ENCODE data around the gene CCN5. TPM values are rescaled to one million over a fixed set of nuclear protein-coding genes. Genes with fewer than 3 reads are reported as not detected.
"Not testable (repeated sequence)": the region's sequence is repeated elsewhere in the genome, so short reads cannot be mapped to it uniquely, and the experiment has no call there.

Gene CCN5
- total RNA-seq, 2 experiments from 2014 or later, result not detected

GRCh38 chr20:44686934-44687333 is 28.2 kb upstream of the CCN5 start:
- ChIA-PET POLR2A (no interaction called here), CTCF (no interaction called here)
- H3K4me1 Mint-ChIP-seq, result no peaks in the 10 kb centered on the region
- peaks cover 11% of the 10 kb centered on the region for H3K27me3 Mint-ChIP-seq
- H3K4me3 Mint-ChIP-seq, result no peak overlapping the region
- H3K27ac Mint-ChIP-seq, result no peak overlapping the region
- H3K9me3 Mint-ChIP-seq, result no peaks in the 10 kb centered on the region
- no peak for DNase-seq
- H3K36me3 Mint-ChIP-seq (ENCODE audit: low read depth), result no peaks in the 10 kb centered on the region

- DNase-seq, result no peak
- Mint-ChIP-seq H3K27me3 (peaks cover 13% of the 10 kb centered on the region), H3K4me3 (no peak overlapping the region), H3K9me3 (no peaks in the 10 kb centered on the region), H3K27ac (no peak overlapping the region), H3K36me3 (ENCODE audit: low read depth) (no peaks in the 10 kb centered on the region), H3K4me1 (no peaks in the 10 kb centered on the region)
- ChIA-PET POLR2A (no interaction called here), CTCF (interaction anchor here (0.7 kb wide), 1 partner anchor 22 kb away, joined by 5 read pairs; no protein-coding TSS in a partner anchor)
Observed at GRCh38 chr20:44688053-44688625, 27.0 kb upstream of the CCN5 start.

- no peaks in the 10 kb centered on the region for H3K36me3 Mint-ChIP-seq (ENCODE audit: low read depth)
- no peaks in the 10 kb centered on the region for H3K9me3 Mint-ChIP-seq
- no peak overlapping the region for H3K27ac Mint-ChIP-seq
- H3K4me1 Mint-ChIP-seq, result no peaks in the 10 kb centered on the region
- ChIA-PET CTCF (no interaction called here), POLR2A (no interaction called here)
- DNase-seq, result no peak
- peaks cover 13% of the 10 kb centered on the region for H3K27me3 Mint-ChIP-seq
- no peak overlapping the region for H3K4me3 Mint-ChIP-seq
Observed at GRCh38 chr20:44689809-44690208, 25.4 kb upstream of the CCN5 start.

GRCh38 chr20:44690781-44691423 is 24.3 kb upstream of the CCN5 start:
- POLR2A ChIA-PET, result no interaction called here
- Mint-ChIP-seq H3K9me3 (no peaks in the 10 kb centered on the region), H3K27ac (no peak overlapping the region), H3K36me3 (ENCODE audit: low read depth) (no peaks in the 10 kb centered on the region), H3K4me1 (peaks cover 3% of the 10 kb centered on the region), H3K27me3 (peaks cover 13% of the 10 kb centered on the region), H3K4me3 (no peak overlapping the region)
- no peak for DNase-seq
- CTCF ChIA-PET, result no interaction called here

- Mint-ChIP-seq H3K36me3 (ENCODE audit: low read depth) (no peaks in the 10 kb centered on the region), H3K4me3 (no peak overlapping the region), H3K27me3 (peaks cover 13% of the 10 kb centered on the region), H3K4me1 (peaks cover 3% of the 10 kb centered on the region), H3K27ac (no peak overlapping the region), H3K9me3 (no peaks in the 10 kb centered on the region)
- DNase-seq, result no peak
- POLR2A ChIA-PET, result interaction anchor here (0.6 kb wide), 1 partner anchor 253 kb away, joined by 3 read pairs; no protein-coding TSS in a partner anchor
- CTCF ChIA-PET, result interaction anchor here (1.0 kb wide), 1 partner anchor 9 kb away, joined by 5 read pairs; no protein-coding TSS in a partner anchor
Observed at GRCh38 chr20:44691424-44692423, 23.4 kb upstream of the CCN5 start.

GRCh38 chr20:44692932-44693480 is 22.2 kb upstream of the CCN5 start:
- POLR2A ChIA-PET, result no interaction called here
- Mint-ChIP-seq H3K27ac (no peak overlapping the region), H3K9me3 (no peaks in the 10 kb centered on the region), H3K4me1 (peaks cover 3% of the 10 kb centered on the region), H3K4me3 (no peak overlapping the region), H3K27me3 (peaks cover 10% of the 10 kb centered on the region), H3K36me3 (ENCODE audit: low read depth) (no peaks in the 10 kb centered on the region)
- DNase-seq, result no peak
- CTCF ChIA-PET, result no interaction called here

GRCh38 chr20:44693627-44694026 is 21.5 kb upstream of the CCN5 start:
- ChIA-PET CTCF (no interaction called here), POLR2A (no interaction called here)
- Mint-ChIP-seq H3K27me3 (peaks cover 10% of the 10 kb centered on the region), H3K4me1 (peaks cover 3% of the 10 kb centered on the region), H3K27ac (no peak overlapping the region), H3K4me3 (no peak overlapping the region), H3K36me3 (ENCODE audit: low read depth) (no peaks in the 10 kb centered on the region), H3K9me3 (no peaks in the 10 kb centered on the region)
- no peak for DNase-seq

- ChIA-PET CTCF (no interaction called here), POLR2A (no interaction called here)
- no peaks in the 10 kb centered on the region for H3K36me3 Mint-ChIP-seq (ENCODE audit: low read depth)
Observed at GRCh38 chr20:44694159-44694558, 21.0 kb upstream of the CCN5 start.

GRCh38 chr20:44695295-44695673 is 19.9 kb upstream of the CCN5 start:
- no peak for DNase-seq
- Mint-ChIP-seq H3K9me3 (no peaks in the 10 kb centered on the region), H3K27me3 (peaks cover 10% of the 10 kb centered on the region), H3K4me1 (peaks cover 3% of the 10 kb centered on the region), H3K36me3 (ENCODE audit: low read depth) (no peaks in the 10 kb centered on the region), H3K4me3 (no peak overlapping the region), H3K27ac (no peak overlapping the region)
- ChIA-PET CTCF (no interaction called here), POLR2A (interaction anchor here (1.0 kb wide), 1 partner anchor 11 kb away, joined by 3 read pairs; no protein-coding TSS in a partner anchor)

More at GRCh38 chr20:44694159-44694558, 21.0 kb upstream of the CCN5 start:
- Mint-ChIP-seq H3K9me3 (no peaks in the 10 kb centered on the region), H3K27ac (no peak overlapping the region), H3K4me3 (no peak overlapping the region), H3K27me3 (peaks cover 10% of the 10 kb centered on the region), H3K4me1 (peaks cover 3% of the 10 kb centered on the region)
- DNase-seq, result no peak

- CTCF ChIA-PET, result interaction anchor here (1.3 to 1.9 kb wide), 2 partner anchors 10 to 13 kb away, joined by 6 to 7 read pairs; no protein-coding TSS in a partner anchor
- POLR2A ChIA-PET, result interaction anchor here (1.0 kb wide), 1 partner anchor 11 kb away, joined by 3 read pairs; no protein-coding TSS in a partner anchor
- DNase-seq, result no peak
- no peaks in the 10 kb centered on the region for H3K9me3 Mint-ChIP-seq
- peaks cover 10% of the 10 kb centered on the region for H3K27me3 Mint-ChIP-seq
- H3K4me3 Mint-ChIP-seq, result no peak overlapping the region
- no peaks in the 10 kb centered on the region for H3K36me3 Mint-ChIP-seq (ENCODE audit: low read depth)
- H3K27ac Mint-ChIP-seq, result no peak overlapping the region
- H3K4me1 Mint-ChIP-seq, result peaks cover 3% of the 10 kb centered on the region
Observed at GRCh38 chr20:44695674-44696300, 19.4 kb upstream of the CCN5 start.

GRCh38 chr20:44696315-44696714 is 18.9 kb upstream of the CCN5 start:
- ChIA-PET POLR2A (no interaction called here), CTCF (interaction anchor here (1.0 to 1.9 kb wide), 3 partner anchors 9 to 13 kb away, joined by 3 to 7 read pairs (median 6); no protein-coding TSS in a partner anchor)
- no peaks in the 10 kb centered on the region for H3K36me3 Mint-ChIP-seq (ENCODE audit: low read depth)
- no peaks in the 10 kb centered on the region for H3K9me3 Mint-ChIP-seq
- peaks cover 4% of the 10 kb centered on the region for H3K27me3 Mint-ChIP-seq
- H3K27ac Mint-ChIP-seq, result no peak overlapping the region
- H3K4me3 Mint-ChIP-seq, result no peak overlapping the region
- H3K4me1 Mint-ChIP-seq, result peaks cover 3% of the 10 kb centered on the region
- no peak for DNase-seq

GRCh38 chr20:44697041-44697440 is 18.1 kb upstream of the CCN5 start:
- POLR2A ChIA-PET; DNase-seq; H3K27me3 Mint-ChIP-seq; H3K4me1 Mint-ChIP-seq; H3K27ac Mint-ChIP-seq; H3K36me3 Mint-ChIP-seq (ENCODE audit: low read depth); H3K9me3 Mint-ChIP-seq; H3K4me3 Mint-ChIP-seq: not testable (repeated sequence)
- CTCF ChIA-PET, result interaction anchor here (1.0 to 1.9 kb wide), 3 partner anchors 9 to 14 kb away, joined by 3 to 7 read pairs (median 6); no protein-coding TSS in a partner anchor

Data from activated CD4-positive, alpha-beta memory T cell treated with anti-CD3 and anti-CD28 coated beads, Interleukin-2, amount 10 ng/mL, durations not matched to agents 7 days and 5 days (primary cell).